HepG2 (cell line): ENCODE data around the gene SMIM36. TPM values are rescaled to one million over a fixed set of nuclear protein-coding genes. Genes with fewer than 3 reads are reported as not detected.

ENCODE experiments used
- DPF2 ChIP-seq: sonication (generic); formaldehyde crosslinking; IDR thresholded peaks from 2 replicates; pipeline ENCODE4 v1.4.0; 2020; ENCODE audit warnings: mild to moderate bottlenecking, low read depth, missing genetic modification reagents, borderline replicate concordance
- FOXK1 ChIP-seq: sonication (generic); formaldehyde crosslinking; IDR thresholded peaks from 2 replicates; pipeline ENCODE4 v1.4.0; 2020; ENCODE audit warnings: low read depth, missing genetic modification reagents, borderline replicate concordance
- FOXP1 ChIP-seq, 2 experiments: fragments of 450-650 bp in 1 of 2; IDR thresholded peaks; 2 replicates each; pipeline ENCODE4 v1.6.1; 2017 to 2018; ENCODE audit warnings: antibody characterized with exemption in 1 of 2
- GATA4 ChIP-seq: sonication (generic); IDR thresholded peaks from 2 replicates; pipeline ENCODE4 v1.6.1; 2016; ENCODE audit warnings: antibody characterized with exemption, low read depth, borderline replicate concordance
- HNRNPL ChIP-seq: fragments of 200-400 bp; formaldehyde crosslinking; IDR thresholded peaks from 2 replicates; pipeline ENCODE4 v1.6.1; 2017; ENCODE audit warnings: mild to moderate bottlenecking, low read depth, low read length
- NAIF1 ChIP-seq: sonication (generic); formaldehyde crosslinking; IDR thresholded peaks from 2 replicates; pipeline ENCODE4 v1.5.0; 2020; ENCODE audit warnings: mild to moderate bottlenecking, missing genetic modification reagents, borderline replicate concordance
- POLR2AphosphoS5 ChIP-seq: IDR thresholded peaks from 2 replicates; pipeline ENCODE4 v1.6.1; 2012; ENCODE audit warnings: low read depth, low read length
- PTBP1 ChIP-seq: fragments of 200-400 bp; formaldehyde crosslinking; IDR thresholded peaks from 2 replicates; pipeline ENCODE4 v1.6.1; 2018; ENCODE audit warnings: low read length, low read depth; ENCODE audit not compliant: poor library complexity, severe bottlenecking
- SOX6 ChIP-seq, 2 experiments: fragments of 450-650 bp in 1 of 2; sonication (generic) in 1 of 2; formaldehyde crosslinking in 1 of 2; IDR thresholded peaks; 2 replicates each; pipeline versions ENCODE4 v1.4.0 to v1.6.1; 2017 to 2020; ENCODE audit warnings: antibody characterized with exemption in 1 of 2, mild to moderate bottlenecking in 1 of 2, missing genetic modification reagents in 1 of 2
- TBX2 ChIP-seq: sonication (generic); formaldehyde crosslinking; IDR thresholded peaks from 2 replicates; pipeline ENCODE4 v1.5.0; 2020; ENCODE audit warnings: missing genetic modification reagents, mild to moderate bottlenecking, borderline replicate concordance
- TCF12 ChIP-seq, 2 experiments: fragments of 450-650 bp in 1 of 2; sonication (generic) in 1 of 2; formaldehyde crosslinking in 1 of 2; IDR thresholded peaks; 2 replicates each; pipeline versions ENCODE4 v1.6.1 to v1.8.0; 2017 to 2022; ENCODE audit warnings: antibody characterized with exemption in 1 of 2, mild to moderate bottlenecking in 1 of 2, missing genetic modification reagents in 1 of 2, moderate library complexity in 1 of 2
- THYN1 ChIP-seq: sonication (generic); formaldehyde crosslinking; IDR thresholded peaks from 2 replicates; pipeline ENCODE4 v1.8.1; 2023; ENCODE audit warnings: low read depth, mild to moderate bottlenecking, moderate library complexity, missing genetic modification reagents, borderline replicate concordance
- ZBTB21 ChIP-seq: sonication (generic); formaldehyde crosslinking; IDR thresholded peaks from 2 replicates; pipeline ENCODE4 v1.4.0; 2020; ENCODE audit warnings: missing genetic modification reagents
- ZFP82 ChIP-seq: sonication (generic); formaldehyde crosslinking; IDR thresholded peaks from 2 replicates; pipeline ENCODE4 v1.5.1; 2020; ENCODE audit warnings: mild to moderate bottlenecking, missing genetic modification reagents, borderline replicate concordance
- ZKSCAN1 ChIP-seq: fragments of 150-350 bp; IDR thresholded peaks from 2 replicates; pipeline ENCODE4 v1.6.1; 2014; ENCODE audit warnings: low read length
- ZNF20 ChIP-seq: sonication (generic); formaldehyde crosslinking; IDR thresholded peaks from 2 replicates; pipeline ENCODE4 v1.4.0; 2020; ENCODE audit warnings: mild to moderate bottlenecking, moderate library complexity, missing genetic modification reagents
- ZNF383 ChIP-seq: sonication (generic); formaldehyde crosslinking; IDR thresholded peaks from 2 replicates; pipeline ENCODE4 v1.4.0; 2020; ENCODE audit warnings: missing genetic modification reagents, mild to moderate bottlenecking, borderline replicate concordance
- ZNF510 ChIP-seq: sonication (generic); formaldehyde crosslinking; IDR thresholded peaks from 2 replicates; pipeline ENCODE4 v1.4.0; 2020; ENCODE audit warnings: low read depth, mild to moderate bottlenecking, missing genetic modification reagents
- ZNF569 ChIP-seq: sonication (generic); formaldehyde crosslinking; IDR thresholded peaks from 2 replicates; pipeline ENCODE4 v1.5.0; 2020; ENCODE audit warnings: mild to moderate bottlenecking, missing genetic modification reagents, moderate library complexity, borderline replicate concordance
- ZNF678 ChIP-seq: sonication (generic); formaldehyde crosslinking; IDR thresholded peaks from 2 replicates; pipeline ENCODE4 v1.4.0; 2020; ENCODE audit warnings: mild to moderate bottlenecking, missing genetic modification reagents
- ZNF800 ChIP-seq: sonication (generic); formaldehyde crosslinking; IDR thresholded peaks from 2 replicates; pipeline ENCODE4 v1.4.0; 2020; ENCODE audit warnings: missing genetic modification reagents
- polyA plus RNA-seq, 8 experiments: library from polyadenylated mRNA; depleted of rRNA in 3 of 8; stranded (reverse) in 7 of 8; unstranded in 1 of 8; fragments of >200 nt; fragmentation: Illumina TruSeq in 4 of 8; extraction: Trizol in 4 of 8; gene quantifications; 2 replicates each; pipeline versions ENCODE4 v1.2.1 to v1.2.3, GENCODE V29; 2011 to 2016; ENCODE audit warnings: low read depth in 4 of 8, missing spikeins in 1 of 8, mixed read lengths in 1 of 8; ENCODE audit not compliant: insufficient read depth in 1 of 8
- total RNA-seq, 5 experiments: library from RNA; depleted of rRNA; stranded (reverse); fragments of >200 nt; fragmentation: Illumina TruSeq; extraction: Trizol; gene quantifications; 2 replicates each; pipeline ENCODE4 v1.2.3, GENCODE V29; 2016; ENCODE audit warnings: low read depth in 1 of 5
- TF ChIP-seq, protein P1 (sequence below): sonication (generic); formaldehyde crosslinking; IDR thresholded peaks from 2 replicates; pipeline ENCODE4 v1.8.1; 2023; ENCODE audit warnings: mild to moderate bottlenecking, missing genetic modification reagents
- TF ChIP-seq, protein P2 (sequence below): sonication (generic); formaldehyde crosslinking; IDR thresholded peaks from 2 replicates; pipeline ENCODE4 v1.5.0; 2020; ENCODE audit warnings: missing genetic modification reagents
- TF ChIP-seq, protein P3 (sequence below): sonication (generic); formaldehyde crosslinking; IDR thresholded peaks from 2 replicates; pipeline ENCODE4 v1.4.0; 2020; ENCODE audit warnings: missing genetic modification reagents, mild to moderate bottlenecking, borderline replicate concordance

Gene SMIM36
- total and polyA plus RNA-seq, 2 of the 13 experiments (the other 11 are each of a cell fraction or from before 2014, with no cell fraction given): not detected

- peak; percentile 44 for TF ChIP-seq ZNF800
- TF ChIP-seq ZKSCAN1: no peak
- no peak for TF ChIP-seq ZNF20 (CRISPR knock-in tag)
- TF ChIP-seq ZNF383 (CRISPR knock-in tag): peak; percentile 20; the same call in 1 of the 2 replicates
- TF ChIP-seq DPF2 (CRISPR knock-in tag): peak; percentile 64; the same call in 1 of the 2 replicates
- peak; percentile 43 for TF ChIP-seq POLR2AphosphoS5
- TF ChIP-seq NAIF1: no peak
- TF ChIP-seq ZBTB21 (CRISPR knock-in tag): no peak
- peak; percentile 59; the same call in 1 of the 2 replicates for TF ChIP-seq GATA4
- TF ChIP-seq ZNF510 (CRISPR knock-in tag): no peak
- TF ChIP-seq HNRNPL: no peak
- no peak for TF ChIP-seq SOX6 (IDR thresholded peaks at IDR 0.05)
- peak; percentile 87 for TF ChIP-seq SOX6 (CRISPR knock-in tag; IDR thresholded peaks at IDR 0.05)
- no peak for TF ChIP-seq THYN1 (CRISPR knock-in tag)
- TF ChIP-seq, protein P1, sequence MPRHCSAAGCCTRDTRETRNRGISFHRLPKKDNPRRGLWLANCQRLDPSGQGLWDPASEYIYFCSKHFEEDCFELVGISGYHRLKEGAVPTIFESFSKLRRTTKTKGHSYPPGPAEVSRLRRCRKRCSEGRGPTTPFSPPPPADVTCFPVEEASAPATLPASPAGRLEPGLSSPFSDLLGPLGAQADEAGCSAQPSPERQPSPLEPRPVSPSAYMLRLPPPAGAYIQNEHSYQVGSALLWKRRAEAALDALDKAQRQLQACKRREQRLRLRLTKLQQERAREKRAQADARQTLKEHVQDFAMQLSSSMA (CRISPR knock-in tag): no peak
- TF ChIP-seq, protein P2, sequence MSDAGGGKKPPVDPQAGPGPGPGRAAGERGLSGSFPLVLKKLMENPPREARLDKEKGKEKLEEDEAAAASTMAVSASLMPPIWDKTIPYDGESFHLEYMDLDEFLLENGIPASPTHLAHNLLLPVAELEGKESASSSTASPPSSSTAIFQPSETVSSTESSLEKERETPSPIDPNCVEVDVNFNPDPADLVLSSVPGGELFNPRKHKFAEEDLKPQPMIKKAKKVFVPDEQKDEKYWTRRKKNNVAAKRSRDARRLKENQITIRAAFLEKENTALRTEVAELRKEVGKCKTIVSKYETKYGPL (CRISPR knock-in tag): no peak
- peak; percentile 88 for TF ChIP-seq TBX2 (CRISPR knock-in tag)
- TF ChIP-seq PTBP1: no peak
- no peak for TF ChIP-seq ZNF678
- TF ChIP-seq TCF12 (IDR thresholded peaks at IDR 0.05): no peak
- no peak for TF ChIP-seq TCF12 (CRISPR knock-in tag; IDR thresholded peaks at IDR 0.05)
- peak; percentile 69; the same call in 1 of the 2 replicates for TF ChIP-seq FOXK1 (CRISPR knock-in tag)
- no peak for TF ChIP-seq ZFP82 (CRISPR knock-in tag)
- no peak for TF ChIP-seq ZNF569 (CRISPR knock-in tag)
- TF ChIP-seq, protein P3, sequence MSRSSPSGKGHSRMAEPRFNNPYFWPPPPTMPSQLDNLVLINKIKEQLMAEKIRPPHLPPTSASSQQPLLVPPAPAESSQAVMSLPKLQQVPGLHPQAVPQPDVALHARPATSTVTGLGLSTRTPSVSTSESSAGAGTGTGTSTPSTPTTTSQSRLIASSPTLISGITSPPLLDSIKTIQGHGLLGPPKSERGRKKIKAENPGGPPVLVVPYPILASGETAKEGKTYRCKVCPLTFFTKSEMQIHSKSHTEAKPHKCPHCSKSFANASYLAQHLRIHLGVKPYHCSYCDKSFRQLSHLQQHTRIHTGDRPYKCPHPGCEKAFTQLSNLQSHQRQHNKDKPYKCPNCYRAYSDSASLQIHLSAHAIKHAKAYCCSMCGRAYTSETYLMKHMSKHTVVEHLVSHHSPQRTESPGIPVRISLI (CRISPR knock-in tag): no peak
- no peak for TF ChIP-seq FOXP1 (IDR thresholded peaks at IDR 0.05)
- peak; percentile 42; the same call in 1 of the 2 replicates for TF ChIP-seq FOXP1 (CRISPR knock-in tag; IDR thresholded peaks at IDR 0.05)
These were observed 66.5 kb downstream of the SMIM36 start (continued) for GRCh38 chr17:55444471-55445441.
